GM12878 (cell line): ENCODE measurements around the gene TMPRSS11F. TPM values are rescaled to one million over a fixed set of nuclear protein-coding genes. Genes with fewer than 3 reads are reported as not detected.

ENCODE experiments used
- ATAC-seq: fragments of 200-7000 bp; cut with Tn5 transposase; 3 replicates; pipeline ENCODE4 v1.9.1; 2020; ENCODE audit warnings: mild to moderate bottlenecking, moderate library complexity
- BruUV-seq: library from RNA; stranded (reverse); fragments of 400-500 nt; replicated peaks from 2 replicates; lab custom pipeline; 2021; lab: Mats Ljungman, UMichigan
- CTCF ChIA-PET: fragments of 300-600 bp; sonication (Branson Sonifier 250); formaldehyde crosslinking; extraction: SDS; loops from one replicate; lab custom pipeline; 2021; ENCODE audit warnings: inconsistent platforms; lab: Yijun Ruan, JAX
- POLR2A ChIA-PET: fragments of 350-600 bp; formaldehyde crosslinking; extraction: SDS; loops from one replicate; lab custom pipeline; 2021; ENCODE audit warnings: inconsistent platforms; lab: Charles Lee
- RAD21 ChIA-PET: fragments of 300-600 bp; sonication (Branson Sonifier 250); formaldehyde crosslinking; loops from one replicate; lab custom pipeline; 2023; ENCODE audit warnings: antibody characterized with exemption; ENCODE audit not compliant: unreplicated experiment; lab: Charles Lee
- SMC1A ChIA-PET: fragments of 300-600 bp; sonication (Branson Sonifier 250); formaldehyde crosslinking; loops from one replicate; lab custom pipeline; 2023; ENCODE audit not compliant: unreplicated experiment, uncharacterized antibody; lab: Charles Lee
- DNase-seq: peaks from one replicate; pipeline ENCODE4 v3.0.0-alpha.2; 2011; ENCODE audit warnings: low read depth, low spot score
- FAIRE-seq: peaks from 3 replicates; lab custom pipeline; 2011; peaks lifted over from hg19 to GRCh38; lab: Jason Lieb, UNC
- H2AFZ ChIP-seq: 2 replicates; pipeline ENCODE4 v1.6.0; 2011; ENCODE audit warnings: low read depth, low read length, control low read depth; ENCODE audit not compliant: control insufficient read depth
- H3K27ac ChIP-seq: 2 replicates; pipeline ENCODE4 v1.5.1; 2011; ENCODE audit warnings: control low read depth; ENCODE audit not compliant: control insufficient read depth, insufficient read depth
- H3K27me3 ChIP-seq, 2 experiments: replicated peaks in 1 of 2; 2 replicates each; pipeline versions ENCODE4 v1.6.0 to v1.6.1; 2011; ENCODE audit warnings: low read length in 1 of 2; ENCODE audit not compliant: control insufficient read depth in 2 of 2, insufficient read depth in 2 of 2
- H3K36me3 ChIP-seq, 2 experiments: 2 replicates each; pipeline ENCODE4 v1.5.1; 2011; ENCODE audit warnings: low read length in 1 of 2; ENCODE audit not compliant: control insufficient read depth in 2 of 2, insufficient read depth in 2 of 2
- H3K4me1 ChIP-seq: 2 replicates; pipeline ENCODE4 v1.6.1; 2011; ENCODE audit warnings: mild to moderate bottlenecking, low read length, moderate library complexity, mixed read lengths; ENCODE audit not compliant: control insufficient read depth, insufficient read depth
- H3K4me2 ChIP-seq: 2 replicates; pipeline ENCODE4 v1.6.0; 2011; ENCODE audit warnings: control low read depth; ENCODE audit not compliant: control insufficient read depth, insufficient read depth
- H3K4me3 ChIP-seq: fragments of 200-600 bp; sonication (generic); 2 replicates; pipeline ENCODE4 v1.5.1; 2016
- H3K79me2 ChIP-seq: 2 replicates; pipeline ENCODE4 v1.6.0; 2011; ENCODE audit warnings: low read length; ENCODE audit not compliant: control insufficient read depth, insufficient read depth
- H3K9ac ChIP-seq: 2 replicates; pipeline ENCODE4 v1.8.0; 2011; ENCODE audit warnings: low read length, control low read depth, mixed read lengths; ENCODE audit not compliant: control insufficient read depth, insufficient read depth
- H3K9me3 ChIP-seq: replicated peaks from 3 replicates; pipeline ENCODE4 v1.5.1; 2011; ENCODE audit warnings: mild to moderate bottlenecking, low read length; ENCODE audit not compliant: control insufficient read depth, insufficient read depth
- H4K20me1 ChIP-seq: 2 replicates; pipeline ENCODE4 v1.6.0; 2011; ENCODE audit not compliant: control insufficient read depth, insufficient read depth
- BCL3 ChIP-seq: IDR thresholded peaks from 2 replicates; pipeline ENCODE4 v1.6.1; 2011; ENCODE audit warnings: borderline replicate concordance, low read depth, mild to moderate bottlenecking, moderate library complexity, low read length; ENCODE audit not compliant: insufficient read depth, poor library complexity, severe bottlenecking
- BCLAF1 ChIP-seq: fragments of 450-650 bp; IDR thresholded peaks from 2 replicates; pipeline ENCODE4 v1.6.1; 2017; ENCODE audit warnings: antibody characterized with exemption, mild to moderate bottlenecking, moderate library complexity
- BMI1 ChIP-seq: fragments of 450-650 bp; IDR thresholded peaks from 2 replicates; pipeline ENCODE4 v1.6.1; 2016; ENCODE audit warnings: mild to moderate bottlenecking, moderate library complexity, borderline replicate concordance
- CHD4 ChIP-seq: fragments of 200-600 bp; sonication (generic); IDR thresholded peaks from 2 replicates; pipeline ENCODE4 v1.6.1; 2016; ENCODE audit warnings: mild to moderate bottlenecking
- CREB1 ChIP-seq: IDR thresholded peaks from 2 replicates; pipeline ENCODE4 v1.6.1; 2012; ENCODE audit warnings: low read depth, mild to moderate bottlenecking, inconsistent platforms
- E2F8 ChIP-seq: fragments of 450-650 bp; IDR thresholded peaks from 2 replicates; pipeline ENCODE4 v1.6.1; 2018; ENCODE audit warnings: mild to moderate bottlenecking, low read depth, moderate library complexity; ENCODE audit not compliant: partially characterized antibody
- HCFC1 ChIP-seq: fragments of 150-350 bp; IDR thresholded peaks from 2 replicates; pipeline ENCODE4 v1.6.1; 2014; ENCODE audit warnings: low read length
- JUND ChIP-seq: IDR thresholded peaks from 2 replicates; pipeline ENCODE4 v1.6.1; 2012; ENCODE audit warnings: low read depth, mild to moderate bottlenecking, low read length, improper control_type of control experiment, moderate library complexity
- MEF2A ChIP-seq: IDR thresholded peaks from 2 replicates; pipeline ENCODE4 v1.6.1; 2011; ENCODE audit warnings: low read depth, mild to moderate bottlenecking, low read length, moderate library complexity; ENCODE audit not compliant: insufficient read depth
- MTA2 ChIP-seq: fragments of 450-650 bp; IDR thresholded peaks from 2 replicates; pipeline ENCODE4 v1.6.1; 2016; ENCODE audit warnings: low read depth, mild to moderate bottlenecking, moderate library complexity
- NFYB ChIP-seq: IDR thresholded peaks from 2 replicates; pipeline ENCODE4 v1.6.1; 2011; ENCODE audit warnings: low read depth, mild to moderate bottlenecking, low read length, improper control_type of control experiment, moderate library complexity; ENCODE audit not compliant: insufficient read depth
- POLR2AphosphoS2 ChIP-seq: IDR thresholded peaks from 2 replicates; pipeline ENCODE4 v1.6.1; 2011; ENCODE audit warnings: low read depth, mild to moderate bottlenecking, low read length, improper control_type of control experiment, moderate library complexity
- RAD51 ChIP-seq: fragments of 450-650 bp; IDR thresholded peaks from 2 replicates; pipeline ENCODE4 v1.6.1; 2016; ENCODE audit warnings: moderate library complexity, mild to moderate bottlenecking, inconsistent platforms
- SREBF1 ChIP-seq: IDR thresholded peaks from 2 replicates; pipeline ENCODE4 v1.6.1; 2012; ENCODE audit warnings: mild to moderate bottlenecking, low read length
- SRF ChIP-seq, 2 experiments: IDR thresholded peaks; 2 replicates each; pipeline ENCODE4 v1.6.1; 2011; ENCODE audit warnings: low read depth in 2 of 2, low read length in 2 of 2, mild to moderate bottlenecking in 1 of 2, moderate library complexity in 1 of 2
- STAT3 ChIP-seq: IDR thresholded peaks from 2 replicates; pipeline ENCODE4 v1.6.1; 2011; ENCODE audit warnings: low read depth, low read length, improper control_type of control experiment
- TCF7 ChIP-seq: IDR thresholded peaks from 2 replicates; pipeline ENCODE4 v1.6.1; 2014; ENCODE audit warnings: antibody characterized with exemption, borderline replicate concordance
- WRNIP1 ChIP-seq: IDR thresholded peaks from 2 replicates; pipeline ENCODE4 v1.6.1; 2011; ENCODE audit warnings: low read depth, low read length, improper control_type of control experiment, borderline replicate concordance
- ZNF274 ChIP-seq: IDR thresholded peaks from one replicate; pipeline ENCODE4 v1.8.0; 2011; ENCODE audit not compliant: insufficient read length, insufficient read depth
- in situ Hi-C: fragments of 300-500 bp; cut with MboI; formaldehyde crosslinking; loops from 9 replicates; pipeline ENCODE4 v1.14.3; 2018; ENCODE audit warnings: mixed read lengths
- intact Hi-C: fragments of 100-400 bp; cut with micrococcal nuclease; formaldehyde crosslinking; loops from one replicate; pipeline ENCODE4 v1.14.2; 2022; ENCODE audit not compliant: unreplicated experiment
- polyA plus RNA-seq, 11 experiments: library from polyadenylated mRNA; depleted of rRNA in 4 of 11; unstranded in 6 of 11; stranded (reverse) in 5 of 11; fragments of >200 nt; fragmentation: Nextera tagmentation in 4 of 11; fragmentation: Illumina TruSeq in 1 of 11; extraction: Ambion mirVana in 4 of 11; extraction: Trizol in 1 of 11; gene quantifications; 1 replicate in 1 of 11; 2 replicates in 10 of 11; pipeline versions ENCODE4 v1.2.1 to v1.2.3, GENCODE V29; 2011 to 2016; ENCODE audit warnings: inconsistent platforms in 2 of 11, missing spikeins in 2 of 11, low read depth in 1 of 11
- total RNA-seq, 4 experiments: library from RNA; depleted of rRNA in 3 of 4; stranded (reverse); fragments of >200 nt in 3 of 4; fragmentation: Illumina TruSeq in 1 of 4; extraction: Trizol in 1 of 4; gene quantifications; 2 replicates each; pipeline versions ENCODE4 v1.2.1 to v1.2.3, GENCODE V29; 2013 to 2021

TMPRSS11F gene
- total and polyA plus RNA-seq, 10 of the 15 experiments (the other 5 are each of a cell fraction or from before 2014, with no cell fraction given), result not detected

- TF ChIP-seq BCLAF1, result no peak
- no peak for TF ChIP-seq MEF2A
These were observed 46.9 kb downstream of the TMPRSS11F start (continued) for GRCh38 chr4:68082758-68083157.

GRCh38 chr4:68079928-68080327 is 49.7 kb downstream of the TMPRSS11F start:
- no TSS peak for BruUV-seq
- H3K27ac ChIP-seq, result no peak overlapping the region
- H3K79me2 ChIP-seq, result no peaks in the 10 kb centered on the region
- no peaks in the 10 kb centered on the region for H3K9me3 ChIP-seq
- DNase-seq (no peak), ATAC-seq (no peak), FAIRE-seq (no peak)
- no peaks in the 10 kb centered on the region for H4K20me1 ChIP-seq
- in situ Hi-C loops, result no loop called here
- H3K36me3 ChIP-seq, result no peaks in the 10 kb centered on the region
- ChIA-PET RAD21 (no interaction called here), CTCF (no interaction called here), POLR2A (no interaction called here), SMC1A (no interaction called here)
- H3K9ac ChIP-seq, result no peak overlapping the region
- intact Hi-C loops, result no loop called here
- H2AFZ ChIP-seq, result no peak overlapping the region
- no peak overlapping the region for H3K4me2 ChIP-seq
- H3K27me3 ChIP-seq, result no peaks in the 10 kb centered on the region
- no peaks in the 10 kb centered on the region for H3K4me1 ChIP-seq
- no peak overlapping the region for H3K4me3 ChIP-seq
- TF ChIP-seq CREB1 (no peak), TCF7 (no peak), STAT3 (no peak), WRNIP1 (no peak), JUND (no peak), MEF2A (no peak), SRF (IDR thresholded peaks at IDR 0.05; ENCODE audit: low read depth in 2 of 2, low read length in 2 of 2) (no peak), HCFC1 (no peak), SREBF1 (no peak), MTA2 (no peak), BMI1 (no peak), POLR2AphosphoS2 (no peak), BCL3 (no peak), E2F8 (no peak), RAD51 (no peak), NFYB (no peak), ZNF274 (no peak), CHD4 (no peak)
